ENCODE measurements around the gene SRSF4. TPM values are rescaled to one million over a fixed set of nuclear protein-coding genes. Genes with fewer than 3 reads are reported as not detected.

SRSF4 gene
- total RNA-seq: 10 to 100 TPM; 25.6 to 42.1 (median 33.0) TPM
- long read RNA-seq, transcript SRSF4-201 (6 exons, 2,387 nt): major isoform, 15 of 19 reads
- long read RNA-seq, partial matches to known transcripts: 2 of 19 reads
- long read RNA-seq, other reads (novel, unspliced or antisense): 2 of 19 reads

- no peaks in the 10 kb centered on the region for H3K9me3 ChIP-seq
- intact Hi-C loops (cut with DNase I): no loop called here
- H3K4me1 ChIP-seq: peaks cover 0 to 54% (median 22%) of the 10 kb centered on the region in 4 donors
- WGBS (ENCODE audit: insufficient coverage, low coverage, low lambda C conversion rate, missing lambda C conversion rate): under 1% methylated on average over 20 of the region's 100 CpGs
- H3K27ac ChIP-seq: peak within 1 kb of the TSS; percentile 99
- H3K4me3 ChIP-seq: peak within 1 kb of the TSS; percentile 82 to 88 (median 86)
- ATAC-seq (peak; percentile 88 to 96 (median 89)), DNase-seq (peak; percentile 100)
- no peaks in the 10 kb centered on the region for H3K27me3 ChIP-seq
- TF ChIP-seq CTCF (IDR thresholded peaks at IDR 0.05) (peak; percentile 71 to 96 (median 84)), POLR2A (IDR thresholded peaks at IDR 0.05) (peak; percentile 99)
- H3K36me3 ChIP-seq: peaks cover 0 to 6% (median 2%) of the 10 kb centered on the region in 4 donors
Measured at GRCh38 chr1:29181413-29182225, at the start of gene SRSF4. SRSF4 (minus strand) TSS chr1:29181900; CDS start chr1:29181752, 148 bp downstream.

GRCh38 chr1:29230553-29231378 is 49.1 kb upstream of the SRSF4 start, which contains the start of gene MECR:
MECR (minus strand) TSS chr1:29230934; CDS start chr1:29230906, 28 bp downstream.
- ATAC-seq: peak; percentile 97 to 99 (median 98)
- Histone ChIP-seq H3K27ac (peak within 1 kb of the TSS; percentile 26 to 45 (median 27)), H3K9me3 (no peaks in the 10 kb centered on the region), H3K36me3 (no peaks in the 10 kb centered on the region), H3K27me3 (no peaks in the 10 kb centered on the region), H3K4me3 (peak within 1 kb of the TSS; percentile 74 to 85 (median 79)), H3K4me1 (peaks cover 0 to 8% (median 0%) of the 10 kb centered on the region in 4 donors)
- 5% methylated on average over 22 of the region's 52 CpGs for WGBS (ENCODE audit: insufficient coverage, low coverage, low lambda C conversion rate, missing lambda C conversion rate)
- peak; percentile 93 to 94 (median 93) for DNase-seq
- intact Hi-C loops (cut with DNase I): loop anchor here (10.0 kb wide), 1 partner anchor 1474 kb away; no protein-coding TSS in a partner anchor
- TF ChIP-seq CTCF (IDR thresholded peaks at IDR 0.05) (peak in 3 of 4 donors; percentile 19 to 25 (median 21)), POLR2A (IDR thresholded peaks at IDR 0.05) (peak; percentile 58)

GRCh38 chr1:29230204-29230552 is 48.5 kb upstream of the SRSF4 start:
- peaks cover 0 to 8% (median 0%) of the 10 kb centered on the region in 4 donors for H3K4me1 ChIP-seq
- peak overlapping the region; percentile 74 to 85 (median 79) for H3K4me3 ChIP-seq
- ATAC-seq: no peak
- TF ChIP-seq CTCF (IDR thresholded peaks at IDR 0.05) (no peak), POLR2A (IDR thresholded peaks at IDR 0.05) (no peak)
- no peaks in the 10 kb centered on the region for H3K36me3 ChIP-seq
- no peaks in the 10 kb centered on the region for H3K9me3 ChIP-seq
- intact Hi-C loops (cut with DNase I): loop anchor here (10.0 kb wide), 1 partner anchor 1475 kb away; no protein-coding TSS in a partner anchor
- no peaks in the 10 kb centered on the region for H3K27me3 ChIP-seq
- no peak for DNase-seq
- 19% methylated on average over 4 of the region's 4 CpGs for WGBS (ENCODE audit: insufficient coverage, low coverage, low lambda C conversion rate, missing lambda C conversion rate)
- peak overlapping the region in 1 of 3 donors; percentile 45 for H3K27ac ChIP-seq

GRCh38 chr1:29227511-29227910 is 45.8 kb upstream of the SRSF4 start:
- H3K36me3 ChIP-seq: no peaks in the 10 kb centered on the region
- DNase-seq (no peak), ATAC-seq (no peak)
- intact Hi-C loops (cut with DNase I): no loop called here
- peaks cover 0 to 8% (median 0%) of the 10 kb centered on the region in 4 donors for H3K4me1 ChIP-seq
- 77% methylated on average over 3 of the region's 5 CpGs for WGBS (ENCODE audit: insufficient coverage, low coverage, low lambda C conversion rate, missing lambda C conversion rate)
- TF ChIP-seq CTCF (IDR thresholded peaks at IDR 0.05): no peak
- TF ChIP-seq POLR2A (IDR thresholded peaks at IDR 0.05): no peak
- H3K27ac ChIP-seq: no peak overlapping the region
- H3K27me3 ChIP-seq: no peaks in the 10 kb centered on the region
- H3K9me3 ChIP-seq: no peaks in the 10 kb centered on the region
- no peak overlapping the region for H3K4me3 ChIP-seq

Measured in right lobe of liver (tissue), 6 donors.